Breast epithelium (tissue), 3 donors: ENCODE data around the gene INSIG1.

Source experiments
- CTCF ChIP-seq, 3 donors: fragments of 450-650 bp; IDR thresholded peaks; one replicate each; pipeline ENCODE4 v1.5.1; 2016 to 2017; ENCODE audit warnings: antibody characterized with exemption in 3 of 3, mild to moderate bottlenecking in 3 of 3, moderate library complexity in 3 of 3
- POLR2A ChIP-seq: fragments of 450-650 bp; IDR thresholded peaks from one replicate; pipeline ENCODE4 v1.6.1; 2016; ENCODE audit warnings: antibody characterized with exemption, mild to moderate bottlenecking, moderate library complexity

- TF ChIP-seq CTCF (IDR thresholded peaks at IDR 0.05) (no peak), POLR2A (no peak)
Observed at GRCh38 chr7:155296006-155296787, 1.5 kb upstream of the INSIG1 start.
